GM21367 (cell line): ENCODE results near the gene BCR.

Experiments
- ATAC-seq: cut with Tn5 transposase; IDR thresholded peaks from one replicate; pipeline ENCODE4 v1.9.1; 2021; ENCODE audit not compliant: unreplicated experiment

BCR gene

GRCh38 chr22:23227380-23227779, 47.1 kb downstream of the BCR start:
- no peak for ATAC-seq

GRCh38 chr22:23228503-23228902, 48.2 kb downstream of the BCR start:
- ATAC-seq: no peak

GRCh38 chr22:23229646-23230045, 49.3 kb downstream of the BCR start:
- ATAC-seq: no peak

GRCh38 chr22:23230348-23231068, 50.2 kb downstream of the BCR start:
- no peak for ATAC-seq

GRCh38 chr22:23231471-23232093, 51.3 kb downstream of the BCR start:
- ATAC-seq: no peak

GRCh38 chr22:23232094-23232905, 52.0 kb downstream of the BCR start:
- ATAC-seq: no peak

GRCh38 chr22:23233084-23233531, 52.8 kb downstream of the BCR start:
- ATAC-seq: no peak

- no peak for ATAC-seq
Measured at GRCh38 chr22:23233752-23234408, 53.6 kb downstream of the BCR start.

- no peak for ATAC-seq
Measured at GRCh38 chr22:23234409-23235161, 54.3 kb downstream of the BCR start.

GRCh38 chr22:23235425-23235824, 55.1 kb downstream of the BCR start:
- ATAC-seq: no peak

GRCh38 chr22:23236026-23236425, 55.7 kb downstream of the BCR start:
- no peak for ATAC-seq

GRCh38 chr22:23236440-23237184, 56.3 kb downstream of the BCR start:
- ATAC-seq: no peak

GRCh38 chr22:23237201-23237798, 57.0 kb downstream of the BCR start:
- ATAC-seq: no peak

- no peak for ATAC-seq
Measured at GRCh38 chr22:23237841-23238240, 57.5 kb downstream of the BCR start.

GRCh38 chr22:23238707-23239106, 58.4 kb downstream of the BCR start:
- ATAC-seq: no peak

- ATAC-seq: no peak
Measured at GRCh38 chr22:23239429-23239828, 59.1 kb downstream of the BCR start.

- no peak for ATAC-seq
Measured at GRCh38 chr22:23240639-23241389, 60.5 kb downstream of the BCR start.

GRCh38 chr22:23241562-23242472, 61.5 kb downstream of the BCR start:
- no peak for ATAC-seq
